Cardiac muscle cell (in vitro differentiated cells and primary cell): ENCODE results near the gene CDK13. TPM values are rescaled to one million over a fixed set of nuclear protein-coding genes. Genes with fewer than 3 reads are reported as not detected.

ENCODE experiments used
- DNase-seq, 2 donors: peaks; one replicate each; pipeline versions ENCODE4 v3.0.0 to v3.0.0-alpha.2; 2010 to 2017; ENCODE audit warnings: low read depth in 1 of 2, low spot score in 1 of 2
- H3K27ac ChIP-seq: fragments of 200-600 bp; sonication (generic); 2 replicates; pipeline ENCODE4 v1.5.1; 2016
- H3K27me3 ChIP-seq: fragments of 200-600 bp; sonication (generic); 2 replicates; pipeline ENCODE4 v1.6.0; 2016; ENCODE audit warnings: control low read depth
- H3K36me3 ChIP-seq: fragments of 200-600 bp; sonication (generic); 2 replicates; pipeline ENCODE4 v1.5.1; 2016; ENCODE audit warnings: control low read depth
- H3K4me1 ChIP-seq: fragments of 200-600 bp; sonication (generic); 2 replicates; pipeline ENCODE4 v1.8.1; 2017; ENCODE audit warnings: low read depth, mild to moderate bottlenecking, mixed run types
- H3K4me3 ChIP-seq: fragments of 200-600 bp; sonication (generic); 2 replicates; pipeline ENCODE4 v1.5.1; 2016; ENCODE audit warnings: mild to moderate bottlenecking
- H3K9me3 ChIP-seq: fragments of 200-600 bp; sonication (generic); 2 replicates; pipeline ENCODE4 v1.5.1; 2017; ENCODE audit warnings: low read depth, mild to moderate bottlenecking, control low read depth
- CTCF ChIP-seq: IDR thresholded peaks from 2 replicates; pipeline ENCODE4 v1.5.1; 2012; ENCODE audit warnings: low read depth, mild to moderate bottlenecking, low read length
- polyA plus RNA-seq: library from polyadenylated mRNA; unstranded; fragments of >200 nt; fragmentation: Nextera tagmentation; extraction: Ambion mirVana; gene quantifications from 2 replicates; pipeline ENCODE4 v1.2.1, GENCODE V29; 2016
- total RNA-seq: library from RNA; depleted of rRNA; stranded (reverse); fragments of >200 nt; gene quantifications from 2 replicates; pipeline ENCODE4 v1.2.3, GENCODE V29; 2016

The CDK13 gene
- total and polyA plus RNA-seq, 2 experiments from 2014 or later, result 30.5 to 76.5 TPM

- no peak overlapping the region for H3K4me3 ChIP-seq
- H3K9me3 ChIP-seq, result no peaks in the 10 kb centered on the region
- no peaks in the 10 kb centered on the region for H3K27me3 ChIP-seq
- no peak overlapping the region for H3K27ac ChIP-seq
- DNase-seq, result no peak
- peaks cover 4% of the 10 kb centered on the region for H3K4me1 ChIP-seq
- no peak for TF ChIP-seq CTCF
- no peaks in the 10 kb centered on the region for H3K36me3 ChIP-seq
Measured at GRCh38 chr7:39958038-39958437, 8.0 kb downstream of the CDK13 start.

GRCh38 chr7:39967406-39968161, 17.5 kb downstream of the CDK13 start:
- no peak for DNase-seq
- H3K27me3 ChIP-seq, result no peaks in the 10 kb centered on the region
- no peak overlapping the region for H3K4me3 ChIP-seq
- no peaks in the 10 kb centered on the region for H3K36me3 ChIP-seq
- H3K9me3 ChIP-seq, result no peaks in the 10 kb centered on the region
- no peaks in the 10 kb centered on the region for H3K4me1 ChIP-seq
- TF ChIP-seq CTCF, result no peak
- no peak overlapping the region for H3K27ac ChIP-seq

- Histone ChIP-seq H3K4me3 (no peak overlapping the region), H3K9me3 (no peaks in the 10 kb centered on the region), H3K36me3 (no peaks in the 10 kb centered on the region), H3K27me3 (no peaks in the 10 kb centered on the region), H3K27ac (no peak overlapping the region), H3K4me1 (no peaks in the 10 kb centered on the region)
- TF ChIP-seq CTCF, result no peak
- no peak for DNase-seq
Measured at GRCh38 chr7:39969431-39969830, 19.4 kb downstream of the CDK13 start.

GRCh38 chr7:39971924-39972323, 21.9 kb downstream of the CDK13 start:
- Histone ChIP-seq H3K36me3 (no peaks in the 10 kb centered on the region), H3K27ac (no peak overlapping the region), H3K4me3 (no peak overlapping the region), H3K9me3 (no peaks in the 10 kb centered on the region), H3K4me1 (no peaks in the 10 kb centered on the region), H3K27me3 (no peaks in the 10 kb centered on the region)
- TF ChIP-seq CTCF, result no peak
- DNase-seq, result no peak

- Histone ChIP-seq H3K27ac (no peak overlapping the region), H3K36me3 (no peaks in the 10 kb centered on the region), H3K9me3 (no peaks in the 10 kb centered on the region), H3K27me3 (no peaks in the 10 kb centered on the region), H3K4me1 (no peaks in the 10 kb centered on the region), H3K4me3 (no peak overlapping the region)
- TF ChIP-seq CTCF, result no peak
- no peak for DNase-seq
Measured at GRCh38 chr7:39973801-39974200, 23.7 kb downstream of the CDK13 start.
